D341Med (cell line): ENCODE measurements around the gene VPS51.
"Not testable (repeated sequence)": the region's sequence is repeated elsewhere in the genome, so short reads cannot be mapped to it uniquely, and the experiment has no call there.

ENCODE experiments used
- DNase-seq: peaks from one replicate; pipeline ENCODE4 v3.0.0; 2012; ENCODE audit warnings: low spot score

VPS51 gene

DNA sequence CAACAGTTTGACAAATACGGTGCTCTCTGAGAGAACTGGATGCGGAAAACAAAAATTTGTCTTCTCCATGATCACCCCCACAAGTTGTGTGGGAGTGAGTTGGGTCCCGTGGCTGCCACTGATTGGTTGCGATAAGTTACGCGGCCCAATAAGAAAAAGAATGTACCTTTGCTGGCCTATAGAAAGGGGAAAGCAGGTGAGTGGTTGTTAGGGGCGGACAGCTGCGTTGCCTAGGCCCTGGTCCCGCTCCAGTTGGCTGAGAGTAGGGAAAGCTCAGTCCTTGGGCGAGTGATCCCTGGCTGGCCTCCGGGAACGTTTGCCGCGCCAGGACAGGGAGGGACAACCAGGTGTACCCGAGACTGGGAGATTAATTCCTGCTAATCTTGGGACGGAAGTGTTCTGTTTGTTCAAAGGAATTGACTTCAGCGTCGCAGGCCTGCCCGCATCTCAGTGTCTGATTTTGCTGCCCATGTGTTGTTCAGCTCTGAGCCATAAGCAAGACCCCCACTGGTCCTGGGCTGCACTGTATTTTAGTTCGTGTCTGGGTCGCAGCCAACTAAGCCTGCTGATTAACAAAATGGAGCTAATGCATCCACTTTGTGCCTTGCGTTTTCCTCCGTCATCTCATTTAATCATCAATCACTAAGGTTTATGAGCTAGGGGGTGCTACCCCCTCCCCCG lies 39.1 kb downstream of the VPS51 start:
- DNase-seq: peak; percentile 92

DNA sequence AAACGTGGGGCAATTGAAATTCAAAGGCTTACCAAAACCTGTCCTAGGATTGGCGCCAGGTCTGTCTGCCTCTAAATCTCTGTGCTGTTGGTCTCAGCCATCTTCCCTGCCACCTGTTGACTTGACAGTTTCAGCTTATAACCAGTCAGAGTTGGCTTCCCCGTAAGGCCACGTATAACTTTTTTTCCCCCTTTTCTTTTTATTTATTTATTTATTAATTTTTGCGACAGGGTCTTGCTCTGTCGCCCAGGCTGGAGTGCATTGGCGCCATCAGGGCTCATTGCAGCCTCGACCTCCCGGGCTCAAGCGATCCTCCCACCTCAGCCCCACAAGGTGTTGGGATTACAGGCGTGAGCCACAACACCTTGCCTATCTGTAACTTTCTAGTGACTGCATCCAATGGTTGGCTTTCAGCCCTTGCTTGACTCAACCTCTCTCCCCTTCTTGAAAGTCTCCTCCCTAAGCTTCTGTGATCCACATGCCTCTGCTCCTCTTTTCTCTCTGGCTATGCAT lies 39.7 kb downstream of the VPS51 start:
- DNase-seq: no peak

DNA sequence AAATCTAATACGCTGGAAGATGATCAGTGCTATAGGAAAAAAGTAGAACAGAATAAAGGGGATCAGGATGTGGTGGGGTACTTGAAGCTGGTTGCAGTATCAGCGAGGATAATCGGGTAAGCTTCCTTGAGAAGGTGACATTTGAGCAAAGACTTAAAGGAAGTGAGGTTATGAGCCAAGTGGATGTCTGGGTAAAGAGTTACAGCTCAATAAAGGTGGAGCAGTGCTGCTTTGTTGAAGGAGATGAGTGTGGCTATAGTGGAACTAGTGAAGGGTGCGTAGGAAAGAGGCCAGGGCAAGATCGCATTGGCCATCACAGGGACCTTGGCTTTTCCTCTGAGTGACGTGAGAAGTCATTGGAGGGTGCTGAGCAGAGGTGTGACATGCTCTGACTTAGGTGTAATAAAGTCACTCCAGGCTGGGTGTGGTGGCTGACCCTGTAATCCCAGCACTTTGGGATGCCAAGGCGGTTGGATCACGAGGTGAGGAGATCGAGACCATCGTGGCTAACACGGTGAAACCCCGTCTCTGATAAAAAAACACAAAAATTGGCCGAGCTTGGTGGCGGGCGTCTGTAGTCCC lies 40.6 kb downstream of the VPS51 start:
- no peak for DNase-seq

DNA sequence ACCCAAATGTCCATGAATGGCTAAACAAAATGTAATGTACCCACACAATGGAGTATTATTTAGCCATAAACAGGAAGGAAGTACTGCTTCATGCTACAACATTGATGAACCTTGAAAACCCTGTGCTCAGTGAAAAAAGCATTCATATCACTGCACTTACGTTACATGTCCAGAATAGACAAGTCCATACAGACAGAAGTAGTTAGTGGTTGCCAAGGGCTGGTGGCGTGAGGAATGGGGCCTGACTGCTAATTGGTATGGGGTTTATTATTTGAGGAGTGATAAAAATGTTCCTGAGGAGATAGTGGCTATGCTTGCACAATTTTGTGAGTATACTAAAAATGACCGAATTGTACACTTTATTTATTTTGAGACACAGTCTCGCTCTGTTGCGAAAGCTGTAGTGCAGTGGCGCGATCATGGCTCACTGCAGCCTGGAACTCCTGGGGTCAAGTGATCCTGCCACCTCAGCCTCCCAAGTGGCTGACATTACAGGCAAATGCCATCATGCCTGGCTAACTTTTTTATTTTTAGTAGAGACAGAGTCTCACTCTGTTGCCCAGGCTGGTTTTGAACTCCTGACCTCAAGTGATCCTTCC lies 46.0 kb downstream of the VPS51 start:
- no peak for DNase-seq

DNA sequence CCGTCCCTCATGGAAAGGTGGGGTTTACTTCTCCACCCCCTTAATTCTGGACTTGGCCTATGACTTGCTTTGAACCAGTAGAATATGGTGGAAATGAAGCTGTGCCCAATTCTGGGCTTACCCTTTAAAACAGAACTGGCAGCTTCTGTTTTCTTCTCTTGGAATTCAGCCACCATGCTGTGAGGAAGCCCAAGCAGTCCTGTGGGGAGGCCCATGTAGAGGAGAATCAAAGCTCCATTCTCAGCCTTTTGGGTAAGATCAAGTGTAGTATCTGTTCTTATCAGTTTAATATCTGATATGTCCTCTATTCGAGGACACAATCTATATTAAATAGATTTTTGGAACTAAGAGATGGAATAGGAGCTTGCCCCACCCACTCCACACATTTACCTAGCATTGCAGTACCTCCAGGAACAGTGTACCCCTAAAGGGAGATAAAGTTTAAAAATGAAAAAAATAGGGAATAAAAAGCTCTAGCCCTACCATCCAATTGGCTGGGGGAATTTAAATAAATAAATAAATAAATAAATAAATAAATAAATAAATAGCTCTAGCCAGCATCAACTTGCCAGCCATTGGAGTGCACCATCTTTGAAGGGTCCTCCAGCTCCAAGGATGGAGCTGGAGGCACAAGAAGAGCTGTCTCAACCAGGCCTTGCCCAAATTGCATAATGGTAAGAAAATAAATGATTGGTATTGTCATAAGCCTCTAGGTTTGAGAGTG lies 51.5 kb downstream of the VPS51 start:
- DNase-seq: no peak

DNA sequence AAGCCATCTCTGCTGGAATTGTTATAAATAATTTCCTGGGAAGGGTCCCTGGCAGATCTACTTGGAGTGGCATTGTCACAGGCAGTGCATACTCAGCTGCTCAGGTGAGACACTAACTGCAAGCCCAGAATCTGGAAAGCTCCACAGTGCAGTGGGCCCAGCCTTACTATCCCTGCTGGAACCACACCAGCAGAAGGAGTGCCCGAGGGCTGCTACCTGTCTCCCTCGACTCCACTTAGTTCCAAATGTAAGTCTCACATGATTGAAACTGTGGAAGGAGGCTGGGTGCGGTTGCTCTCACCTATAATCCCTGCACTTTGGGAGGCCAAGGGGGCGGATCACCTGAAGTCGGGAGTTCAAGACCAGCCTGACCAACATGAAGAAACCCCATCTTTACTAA lies 52.6 kb downstream of the VPS51 start:
- DNase-seq: no peak

DNA sequence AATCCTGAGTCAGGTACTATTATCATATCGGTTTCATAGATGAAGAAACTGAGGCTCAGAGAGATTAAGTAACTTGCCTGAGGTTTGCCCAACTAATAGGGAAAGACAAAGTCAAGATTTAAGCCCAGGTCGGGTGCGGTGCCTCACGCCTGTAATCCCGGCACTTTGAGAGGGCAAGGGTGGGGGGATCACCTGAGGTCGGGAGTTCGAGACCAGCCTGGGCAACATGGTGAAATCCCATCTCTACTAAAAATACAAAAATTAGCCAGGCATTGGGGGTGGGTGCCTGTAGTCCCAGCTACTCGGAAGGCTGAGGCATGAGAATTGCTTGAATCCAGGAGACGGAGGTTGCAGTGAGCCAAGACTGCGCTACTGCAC lies 54.1 kb downstream of the VPS51 start:
- not testable (repeated sequence) for DNase-seq

DNA sequence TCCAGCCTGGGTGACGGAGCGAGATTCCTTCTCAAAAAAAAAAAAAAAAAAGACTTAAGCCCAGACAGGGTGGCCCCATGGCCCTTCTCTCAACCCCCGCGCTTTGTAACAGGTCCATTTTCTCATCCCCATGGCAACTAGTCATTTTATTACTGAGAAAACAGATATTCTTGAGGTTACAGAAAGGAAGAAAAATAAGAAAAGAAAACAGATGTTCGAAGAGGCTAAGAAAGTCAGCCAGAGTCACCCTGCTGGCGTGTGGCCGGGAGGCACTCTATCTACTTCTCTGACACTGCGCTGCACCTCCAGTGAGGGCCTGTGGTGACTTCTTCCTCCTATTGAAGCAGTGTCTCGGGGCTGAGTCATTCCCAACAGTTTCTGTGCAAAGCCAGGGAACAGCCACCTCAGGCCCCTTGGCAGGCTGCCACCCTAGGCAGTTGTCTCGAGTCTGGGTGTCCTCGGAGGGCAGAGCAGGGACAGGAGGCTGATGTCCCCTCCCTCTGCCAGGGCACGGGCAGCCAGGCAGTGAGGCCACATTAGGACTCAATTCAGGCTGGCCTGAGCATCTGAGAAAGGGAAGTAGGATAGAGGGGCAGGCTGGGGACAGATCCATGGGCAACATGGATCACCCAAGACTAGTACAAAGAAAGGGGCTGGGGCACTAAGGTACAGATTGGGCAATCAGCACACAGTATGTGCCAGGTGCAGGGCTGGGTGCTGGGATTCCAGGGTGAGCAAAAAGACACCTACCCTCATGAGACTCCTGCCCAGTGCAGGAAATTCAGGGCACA lies 54.7 kb downstream of the VPS51 start:
- no peak for DNase-seq

DNA sequence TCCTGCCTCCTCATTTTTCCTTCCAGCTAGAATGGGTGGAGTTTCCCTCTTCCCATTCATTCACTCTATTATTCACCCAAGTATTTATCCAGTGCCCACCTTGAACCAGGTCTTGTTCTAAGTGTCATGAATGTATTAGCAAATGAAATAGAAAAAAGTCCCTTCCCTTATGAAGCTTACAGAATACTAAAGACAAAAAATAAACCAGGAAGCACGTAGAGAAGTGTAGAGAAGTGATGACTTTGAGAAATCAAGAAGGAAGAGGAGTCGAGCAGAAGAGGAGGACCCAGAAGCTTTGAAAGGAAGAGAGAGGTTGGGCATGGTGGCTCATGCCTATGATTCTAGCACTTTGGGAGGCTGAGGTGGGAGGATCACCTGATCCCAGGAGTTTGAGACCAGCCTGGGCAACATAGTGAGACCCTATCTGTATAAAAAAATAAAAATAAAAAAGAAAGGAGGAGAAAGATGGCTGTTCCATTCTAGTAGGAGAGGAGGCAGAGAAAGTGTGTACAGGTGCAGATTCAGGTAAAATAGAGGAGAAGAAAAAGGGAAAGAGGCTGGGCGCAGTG lies 55.4 kb downstream of the VPS51 start:
- no peak for DNase-seq

DNA sequence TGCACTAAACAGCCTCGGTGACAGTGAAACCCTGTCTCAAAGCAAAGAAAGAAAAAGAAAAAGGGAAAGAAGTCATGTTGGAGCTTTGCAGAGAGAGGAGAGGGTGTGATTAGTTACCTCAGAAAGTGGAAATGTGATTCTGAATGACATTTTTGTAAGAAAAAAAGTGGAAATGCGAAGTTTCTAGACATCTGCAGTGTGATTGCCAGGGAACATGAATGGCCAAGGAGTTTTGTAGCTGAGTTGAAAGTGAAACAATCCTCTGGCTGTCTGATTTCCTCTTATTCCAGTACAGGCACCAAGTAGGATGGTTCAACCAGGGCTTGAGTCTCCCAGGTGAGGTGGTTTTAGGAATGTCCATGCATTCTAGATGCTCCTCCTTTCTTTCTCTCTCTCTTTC lies 56.1 kb downstream of the VPS51 start:
- DNase-seq: no peak

DNA sequence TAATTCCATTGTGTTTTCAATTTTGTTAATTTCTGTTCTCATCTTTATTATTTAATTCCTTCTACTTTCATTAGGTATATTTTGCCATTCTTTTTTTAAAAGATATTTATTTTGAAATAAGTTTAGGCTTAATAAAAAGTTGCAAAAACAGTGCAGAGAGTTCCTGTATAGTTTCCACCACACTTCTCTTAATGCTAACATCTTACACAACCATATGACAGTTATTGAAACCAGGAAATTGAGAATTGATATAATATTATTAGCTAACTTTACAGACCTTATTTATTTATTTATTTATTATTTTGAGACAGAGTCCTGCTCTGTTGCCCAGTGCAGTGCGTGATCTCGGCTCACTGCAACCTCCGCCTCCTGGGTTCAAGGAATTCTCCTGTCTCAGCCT lies 60.2 kb downstream of the VPS51 start:
- DNase-seq: no peak

DNA sequence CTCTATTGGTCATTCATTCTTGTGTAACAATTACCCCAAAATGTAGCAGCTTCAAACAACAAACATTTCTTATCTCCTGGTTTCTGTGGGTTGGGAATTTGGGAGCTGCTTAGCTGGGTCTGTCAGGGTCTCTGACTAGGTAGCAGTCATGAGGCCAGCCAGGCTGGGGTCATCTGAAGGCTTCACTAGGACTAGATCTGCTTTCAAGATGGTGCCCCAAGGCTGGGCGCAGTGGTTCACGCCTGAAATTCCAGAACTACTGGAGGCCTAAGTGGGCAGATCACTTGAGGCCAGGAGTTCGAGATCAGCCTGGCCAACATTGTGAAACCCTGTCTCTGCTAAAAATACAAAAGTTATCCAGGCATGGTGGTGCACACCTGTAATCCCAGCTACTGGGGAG lies 60.9 kb downstream of the VPS51 start:
- DNase-seq: no peak

DNA sequence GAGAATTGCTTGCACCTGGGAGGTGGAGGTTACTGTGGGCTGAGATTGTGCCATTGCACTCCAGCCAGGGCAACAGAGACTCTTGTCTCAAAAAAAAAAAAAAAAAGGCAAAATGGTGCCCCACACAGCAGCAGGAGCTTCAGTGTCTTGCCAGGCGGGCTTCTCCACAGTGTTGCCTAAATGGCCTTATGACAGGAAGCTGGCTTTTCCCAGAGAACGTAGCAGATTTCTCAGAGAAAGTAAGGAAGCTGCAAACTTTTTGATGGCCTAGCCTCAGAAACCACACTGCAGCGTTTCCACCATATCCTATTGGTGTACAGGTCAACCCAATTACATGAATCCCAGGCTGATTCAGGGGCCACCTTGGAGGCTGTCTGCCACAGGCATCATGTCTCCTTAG lies 61.3 kb downstream of the VPS51 start:
- no peak for DNase-seq

DNA sequence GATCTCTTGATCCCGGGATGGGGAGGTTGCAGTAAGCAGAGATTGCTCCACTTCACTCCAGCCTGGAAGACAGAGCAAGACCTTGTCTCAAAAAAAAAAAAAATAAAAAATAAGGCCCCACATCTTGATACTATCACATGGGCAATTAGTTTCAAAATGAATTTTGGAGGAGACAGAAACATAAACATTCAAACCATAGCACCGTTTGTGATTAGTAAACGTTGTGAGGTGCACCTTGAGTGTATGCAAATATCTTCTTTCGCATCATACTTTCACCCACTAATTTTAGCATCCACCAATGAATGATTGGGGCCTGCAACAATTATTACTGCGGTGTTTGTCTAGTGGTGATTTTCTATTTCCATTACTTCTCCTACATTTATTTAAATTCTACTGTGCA lies 63.0 kb downstream of the VPS51 start:
- DNase-seq: no peak

DNA sequence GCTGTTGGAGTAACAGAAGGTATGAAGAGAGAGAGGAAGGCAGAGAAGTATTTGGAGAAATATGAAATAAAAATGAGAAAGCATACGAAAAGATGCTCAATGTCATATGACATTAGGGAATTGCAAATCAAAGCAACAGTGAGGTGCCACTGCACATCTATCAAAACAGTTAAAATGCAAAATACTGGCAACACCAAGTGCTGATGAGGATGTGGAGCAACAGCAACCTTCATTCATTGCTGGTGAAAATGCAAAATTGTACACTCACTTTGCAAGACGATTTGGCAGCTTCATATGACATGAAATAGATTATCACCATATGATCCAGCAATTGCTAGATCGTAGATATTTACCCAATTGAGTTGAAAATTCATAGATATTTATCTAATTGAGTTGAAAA lies 64.6 kb downstream of the VPS51 start:
- DNase-seq: no peak
